ENCODE data around the gene C1orf122. TPM values are rescaled to one million over a fixed set of nuclear protein-coding genes. Genes with fewer than 3 reads are reported as not detected.

The C1orf122 gene
- total and polyA plus RNA-seq, 2 of the 13 experiments (the other 11 are each of a cell fraction or from before 2014, with no cell fraction given) = 18.7 to 40.6 TPM

DNA sequence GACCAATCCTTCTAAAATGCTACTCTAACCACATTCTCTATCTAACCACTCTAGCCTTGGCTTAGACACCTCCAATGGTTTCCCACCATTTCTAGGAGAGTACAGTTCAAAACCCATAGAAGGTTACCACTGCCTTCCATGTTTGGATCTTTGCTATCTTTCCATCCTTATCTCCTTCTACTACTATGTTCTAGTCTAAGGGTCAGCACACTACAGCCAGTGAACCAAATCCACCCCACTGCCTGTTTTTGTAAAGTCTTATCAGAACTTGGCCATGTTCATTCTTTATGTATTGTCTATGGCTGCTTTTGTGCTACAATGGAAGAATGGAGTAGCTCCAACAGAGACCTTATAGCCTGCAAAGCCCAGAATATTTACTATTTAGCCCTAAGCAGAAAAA, 45.6 kb downstream of the C1orf122 start:
- ChIA-PET CTCF (ENCODE audit: low intra/inter-chr PET ratio, low total read pairs) (no interaction called here), POLR2A (no interaction called here)
- no peaks in the 10 kb centered on the region for H4K20me1 ChIP-seq (ENCODE audit: insufficient read depth, low read length)
- BruUV-seq (replicated peaks) = no TSS peak
- H3K9ac ChIP-seq (ENCODE audit: insufficient read depth, low read depth, low read length) = no peak overlapping the region
- peaks cover 3% of the 10 kb centered on the region for H3K4me1 ChIP-seq (ENCODE audit: insufficient read depth, low read length)
- FAIRE-seq = no peak
- H3K4me2 ChIP-seq (ENCODE audit: low read depth, low read length) = no peak overlapping the region
- peaks cover 21% of the 10 kb centered on the region for H3K79me2 ChIP-seq (ENCODE audit: insufficient read depth, low read length)
- TF ChIP-seq NFAT5 (CRISPR knock-in tag; IDR thresholded peaks at IDR 0.05) (no peak), ZNF451 (CRISPR knock-in tag; IDR thresholded peaks at IDR 0.05) (no peak)
- in situ Hi-C loops (cut with HindIII; ENCODE audit: extremely low pct_ligation_motif_present, low pct_unique_long_range_greater_than_20kb) (no loop called here), intact Hi-C loops (cut with micrococcal nuclease; ENCODE audit: unreplicated experiment) (no loop called here)
- ATAC-seq = no peak
- DNase-seq (ENCODE audit: low spot score) = no peak
- no peak overlapping the region for H3K4me3 ChIP-seq (replicated peaks in 1 of 3; ENCODE audit: insufficient read depth in 1 of 3, low read depth in 2 of 3, low read length in 3 of 3)
- H3K27ac ChIP-seq (ENCODE audit: extremely low read length, insufficient read depth, low read length) = no peak overlapping the region
- H2AFZ ChIP-seq (ENCODE audit: low read length) = no peak overlapping the region
- peaks cover 5 to 23% of the 10 kb centered on the region in 2 experiments; a peak in 4 of 5 replicates for H3K36me3 ChIP-seq (replicated peaks in 1 of 2; ENCODE audit: control insufficient read depth in 1 of 2, insufficient read depth in 2 of 2, low read length in 2 of 2)
- no peaks in the 10 kb centered on the region for H3K9me3 ChIP-seq (ENCODE audit: low read length)
- no peaks in the 10 kb centered on the region; a peak in 1 of 5 replicates for H3K27me3 ChIP-seq (ENCODE audit: control insufficient read depth in 1 of 2, insufficient read depth in 2 of 2, low read length in 2 of 2)

GRCh38 chr1:37854406-37854805, 46.8 kb downstream of the C1orf122 start:
- CTCF ChIA-PET (ENCODE audit: low intra/inter-chr PET ratio, low total read pairs) = no interaction called here
- POLR2A ChIA-PET = no interaction called here
- no TSS peak for BruUV-seq (replicated peaks)
- Histone ChIP-seq H2AFZ (ENCODE audit: low read length) (no peak overlapping the region), H3K9ac (ENCODE audit: insufficient read depth, low read depth, low read length) (no peak overlapping the region), H3K79me2 (ENCODE audit: insufficient read depth, low read length) (peaks cover 32% of the 10 kb centered on the region), H3K9me3 (ENCODE audit: low read length) (no peaks in the 10 kb centered on the region), H3K4me1 (ENCODE audit: insufficient read depth, low read length) (peaks cover 9% of the 10 kb centered on the region), H3K27me3 (ENCODE audit: control insufficient read depth in 1 of 2, insufficient read depth in 2 of 2, low read length in 2 of 2) (peaks cover 0 to 5% of the 10 kb centered on the region in 2 experiments; a peak in 2 of 5 replicates), H3K4me3 (replicated peaks in 1 of 3; ENCODE audit: insufficient read depth in 1 of 3, low read depth in 2 of 3, low read length in 3 of 3) (no peak overlapping the region), H3K4me2 (ENCODE audit: low read depth, low read length) (no peak overlapping the region), H3K36me3 (replicated peaks in 1 of 2; ENCODE audit: control insufficient read depth in 1 of 2, insufficient read depth in 2 of 2, low read length in 2 of 2) (peaks cover 5 to 22% of the 10 kb centered on the region in 2 experiments; a peak in 4 of 5 replicates), H4K20me1 (ENCODE audit: insufficient read depth, low read length) (no peaks in the 10 kb centered on the region), H3K27ac (ENCODE audit: extremely low read length, insufficient read depth, low read length) (no peak overlapping the region)
- intact Hi-C loops (cut with micrococcal nuclease; ENCODE audit: unreplicated experiment) (no loop called here), in situ Hi-C loops (cut with HindIII; ENCODE audit: extremely low pct_ligation_motif_present, low pct_unique_long_range_greater_than_20kb) (no loop called here)
- WGBS (ENCODE audit: low lambda C conversion rate) = 100% methylated on average over 6 of the region's 6 CpGs
- DNase-seq (ENCODE audit: low spot score) (no peak), FAIRE-seq (no peak), ATAC-seq (no peak)
- no peak for TF ChIP-seq ZNF12 (CRISPR knock-in tag; IDR thresholded peaks at IDR 0.05)
- TF ChIP-seq NRL (CRISPR knock-in tag; IDR thresholded peaks at IDR 0.05; ENCODE audit: borderline replicate concordance) = no peak
- TF ChIP-seq, protein P1, sequence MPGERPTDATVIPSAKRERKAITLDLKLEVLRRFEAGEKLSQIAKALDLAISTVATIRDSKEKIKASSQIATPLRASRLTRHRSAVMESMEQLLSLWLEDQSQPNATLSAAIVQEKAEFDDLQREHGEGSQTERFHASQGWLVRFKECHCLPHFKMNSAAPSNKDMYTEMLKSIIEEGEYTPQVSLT (CRISPR knock-in tag; IDR thresholded peaks at IDR 0.05; ENCODE audit: borderline replicate concordance, low read depth) = no peak
- no peak for TF ChIP-seq ZNF563 (CRISPR knock-in tag; IDR thresholded peaks at IDR 0.05)
- TF ChIP-seq FOXC1 (CRISPR knock-in tag; IDR thresholded peaks at IDR 0.05; ENCODE audit: borderline replicate concordance) = no peak
- no peak for TF ChIP-seq SP2 (CRISPR knock-in tag; IDR thresholded peaks at IDR 0.05)
- no peak for TF ChIP-seq ZBTB38 (CRISPR knock-in tag; IDR thresholded peaks at IDR 0.05)
- TF ChIP-seq SALL1 (CRISPR knock-in tag; IDR thresholded peaks at IDR 0.05) = no peak
- TF ChIP-seq EP300 (IDR thresholded peaks at IDR 0.05; ENCODE audit: low read depth in 2 of 2, low read length in 2 of 2) = no peak
- no peak for TF ChIP-seq EP300 (CRISPR knock-in tag; IDR thresholded peaks at IDR 0.05; ENCODE audit: borderline replicate concordance)
- TF ChIP-seq ATF2 (CRISPR knock-in tag; IDR thresholded peaks at IDR 0.05) = no peak
